Gastrocnemius medialis (tissue), 4 donors: ENCODE data around the gene DMXL1.

Source experiments
- POLR2A ChIP-seq, 2 donors: fragments of 450-650 bp; IDR thresholded peaks; one replicate each; pipeline ENCODE4 v1.6.1; 2017; ENCODE audit warnings: antibody characterized with exemption in 2 of 2, mild to moderate bottlenecking in 2 of 2, moderate library complexity in 2 of 2
- TF ChIP-seq, protein P1 (sequence below), 5 experiments: fragments of 450-650 bp in 3 of 5; fragments of 200-600 bp in 2 of 5; sonication (generic) in 2 of 5; IDR thresholded peaks in 4 of 5; conservative IDR thresholded peaks in 1 of 5; 1 replicate in 4 of 5; 2 replicates in 1 of 5; pipeline ENCODE4 v1.5.1; 2016 to 2019; ENCODE audit warnings: antibody characterized with exemption in 5 of 5, mild to moderate bottlenecking in 3 of 5, moderate library complexity in 3 of 5

- TF ChIP-seq, protein P1, sequence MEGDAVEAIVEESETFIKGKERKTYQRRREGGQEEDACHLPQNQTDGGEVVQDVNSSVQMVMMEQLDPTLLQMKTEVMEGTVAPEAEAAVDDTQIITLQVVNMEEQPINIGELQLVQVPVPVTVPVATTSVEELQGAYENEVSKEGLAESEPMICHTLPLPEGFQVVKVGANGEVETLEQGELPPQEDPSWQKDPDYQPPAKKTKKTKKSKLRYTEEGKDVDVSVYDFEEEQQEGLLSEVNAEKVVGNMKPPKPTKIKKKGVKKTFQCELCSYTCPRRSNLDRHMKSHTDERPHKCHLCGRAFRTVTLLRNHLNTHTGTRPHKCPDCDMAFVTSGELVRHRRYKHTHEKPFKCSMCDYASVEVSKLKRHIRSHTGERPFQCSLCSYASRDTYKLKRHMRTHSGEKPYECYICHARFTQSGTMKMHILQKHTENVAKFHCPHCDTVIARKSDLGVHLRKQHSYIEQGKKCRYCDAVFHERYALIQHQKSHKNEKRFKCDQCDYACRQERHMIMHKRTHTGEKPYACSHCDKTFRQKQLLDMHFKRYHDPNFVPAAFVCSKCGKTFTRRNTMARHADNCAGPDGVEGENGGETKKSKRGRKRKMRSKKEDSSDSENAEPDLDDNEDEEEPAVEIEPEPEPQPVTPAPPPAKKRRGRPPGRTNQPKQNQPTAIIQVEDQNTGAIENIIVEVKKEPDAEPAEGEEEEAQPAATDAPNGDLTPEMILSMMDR (IDR thresholded peaks at IDR 0.05 in 4 of 5, conservative IDR thresholded peaks at IDR 0.05 in 1 of 5), result no peak
- TF ChIP-seq POLR2A (IDR thresholded peaks at IDR 0.05), result no peak
Observed at GRCh38 chr5:119257613-119258012, 186.7 kb downstream of the DMXL1 start.
